HG02623 (cell line): Measurements from ENCODE around the gene PGM3.
A peak's percentile ranks its signal among the peaks of the same experiment; 100 is the strongest.
"Not testable (repeated sequence)": the region's sequence is repeated elsewhere in the genome, so short reads cannot be mapped to it uniquely, and the experiment has no call there.

Experiments used
- ATAC-seq: cut with Tn5 transposase; IDR thresholded peaks from one replicate; pipeline ENCODE4 v1.9.1; 2021; ENCODE audit warnings: moderate library complexity; ENCODE audit not compliant: unreplicated experiment

The PGM3 gene, protein sequence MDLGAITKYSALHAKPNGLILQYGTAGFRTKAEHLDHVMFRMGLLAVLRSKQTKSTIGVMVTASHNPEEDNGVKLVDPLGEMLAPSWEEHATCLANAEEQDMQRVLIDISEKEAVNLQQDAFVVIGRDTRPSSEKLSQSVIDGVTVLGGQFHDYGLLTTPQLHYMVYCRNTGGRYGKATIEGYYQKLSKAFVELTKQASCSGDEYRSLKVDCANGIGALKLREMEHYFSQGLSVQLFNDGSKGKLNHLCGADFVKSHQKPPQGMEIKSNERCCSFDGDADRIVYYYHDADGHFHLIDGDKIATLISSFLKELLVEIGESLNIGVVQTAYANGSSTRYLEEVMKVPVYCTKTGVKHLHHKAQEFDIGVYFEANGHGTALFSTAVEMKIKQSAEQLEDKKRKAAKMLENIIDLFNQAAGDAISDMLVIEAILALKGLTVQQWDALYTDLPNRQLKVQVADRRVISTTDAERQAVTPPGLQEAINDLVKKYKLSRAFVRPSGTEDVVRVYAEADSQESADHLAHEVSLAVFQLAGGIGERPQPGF

DNA sequence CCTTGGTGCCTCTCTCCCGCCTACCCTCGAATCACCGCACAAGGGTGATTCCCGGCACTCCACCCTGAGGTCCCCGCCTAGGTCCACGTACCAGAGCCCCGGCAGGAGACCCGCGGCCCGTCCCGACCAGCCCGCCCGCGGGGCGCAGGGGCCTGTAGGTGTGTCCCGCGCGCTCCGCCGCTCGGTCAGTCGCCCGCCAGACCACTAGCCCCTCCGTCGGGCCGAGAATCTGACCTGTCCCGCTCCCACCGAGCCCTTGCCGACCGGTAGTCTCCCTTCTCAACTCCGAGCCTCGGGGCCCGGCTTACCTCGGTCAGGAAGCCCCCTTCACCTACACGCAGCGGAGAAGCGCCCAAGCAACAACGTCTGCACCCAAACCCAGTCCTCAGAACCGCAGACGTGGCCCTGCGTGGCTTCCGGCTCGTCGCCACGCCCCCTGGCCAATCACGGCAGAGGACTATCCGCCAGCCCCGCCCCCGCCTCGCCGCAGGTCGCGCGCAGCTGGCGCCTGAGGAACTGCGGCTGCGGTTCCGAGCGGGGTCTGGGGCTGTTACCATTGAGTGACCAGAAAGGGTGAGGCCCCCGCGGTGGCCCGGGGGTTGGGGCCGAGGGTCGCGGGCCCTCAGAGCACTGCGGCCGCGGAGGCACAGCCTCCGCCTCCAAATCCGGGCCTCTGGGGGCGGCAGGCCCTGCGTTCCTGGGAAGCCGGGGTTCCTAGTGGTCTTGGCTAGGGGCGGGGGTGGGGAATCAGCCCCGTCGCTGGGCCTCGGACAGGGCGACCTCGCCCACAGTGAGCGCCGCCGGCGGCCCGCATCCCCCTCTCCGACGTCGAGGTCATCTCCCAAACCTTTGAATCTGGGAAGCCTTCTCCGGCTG lies at the start of gene PGM3, which contains the start of gene RWDD2A:
PGM3 (minus strand) TSS at position 395 of the 876 bp plus-strand sequence. CDS start 2,253 bp downstream, outside the sequence.
RWDD2A (plus strand) TSS at position 487 of the 876 bp plus-strand sequence. CDS start 1,095 bp downstream, outside the sequence.
- ATAC-seq, result peak; percentile 98

DNA sequence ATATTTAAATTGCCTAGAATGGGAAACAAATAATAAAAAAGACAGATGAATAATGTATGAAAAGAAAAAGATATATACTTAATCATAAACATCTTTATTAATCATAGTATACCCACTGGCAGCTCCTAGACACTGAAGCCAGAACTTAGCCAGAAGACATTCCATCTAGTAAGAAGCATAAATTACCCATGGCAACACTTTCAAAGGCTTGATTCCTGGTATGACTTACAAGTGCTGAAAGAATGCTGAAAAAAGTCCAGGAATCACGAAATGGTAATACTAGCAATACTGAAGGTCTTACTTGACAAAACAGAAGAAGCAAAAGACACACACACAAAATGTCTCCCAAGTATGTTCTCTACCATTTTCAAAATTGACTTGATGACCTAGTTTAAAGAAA lies 38.1 kb upstream of the PGM3 start:
- no peak for ATAC-seq

DNA sequence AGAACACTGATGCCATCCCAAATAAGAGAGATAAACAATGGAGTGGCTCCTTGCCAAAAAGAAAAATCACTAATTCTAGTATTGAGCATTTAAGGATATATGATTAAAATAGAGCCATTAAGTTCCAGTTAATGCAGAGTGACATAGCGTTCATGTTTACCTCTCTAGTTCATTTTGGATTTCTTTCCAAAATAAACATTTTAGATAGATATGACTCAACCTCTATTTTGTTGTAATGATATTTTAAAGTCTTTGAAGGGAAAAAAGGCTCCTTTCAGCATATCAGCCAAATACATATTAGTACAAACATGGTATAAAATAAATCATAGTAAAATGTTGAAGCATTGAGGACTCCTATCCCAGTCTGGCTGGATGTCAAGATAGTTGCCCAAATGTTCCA lies 33.5 kb upstream of the PGM3 start:
- no peak for ATAC-seq

DNA sequence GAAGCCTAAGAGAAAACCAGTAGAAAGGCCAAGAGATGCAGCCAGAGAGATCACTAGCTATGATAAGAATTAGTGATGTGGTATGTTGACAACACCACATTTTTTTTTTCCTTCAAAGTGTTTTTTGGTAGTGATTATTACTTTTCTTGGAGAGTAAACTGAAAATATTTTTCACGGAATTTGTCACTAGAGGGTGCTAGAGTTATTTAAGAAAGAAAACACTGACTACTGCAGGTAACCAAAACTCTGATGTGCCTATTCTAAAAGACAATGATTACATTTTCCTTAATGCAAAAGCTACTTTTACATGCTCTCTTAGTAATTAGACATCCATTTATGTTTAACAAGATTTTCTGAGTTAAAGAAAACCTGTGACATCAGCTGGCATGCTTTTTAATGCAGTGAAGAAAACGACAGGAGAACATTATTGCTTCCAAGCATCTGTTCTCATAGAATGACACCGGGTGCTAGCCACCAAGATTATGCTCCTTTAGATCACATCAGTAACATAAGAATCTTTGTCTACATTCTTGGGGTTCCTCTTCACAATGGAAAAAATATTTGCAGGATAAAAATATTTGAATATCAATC lies 28.9 kb upstream of the PGM3 start:
- no peak for ATAC-seq

DNA sequence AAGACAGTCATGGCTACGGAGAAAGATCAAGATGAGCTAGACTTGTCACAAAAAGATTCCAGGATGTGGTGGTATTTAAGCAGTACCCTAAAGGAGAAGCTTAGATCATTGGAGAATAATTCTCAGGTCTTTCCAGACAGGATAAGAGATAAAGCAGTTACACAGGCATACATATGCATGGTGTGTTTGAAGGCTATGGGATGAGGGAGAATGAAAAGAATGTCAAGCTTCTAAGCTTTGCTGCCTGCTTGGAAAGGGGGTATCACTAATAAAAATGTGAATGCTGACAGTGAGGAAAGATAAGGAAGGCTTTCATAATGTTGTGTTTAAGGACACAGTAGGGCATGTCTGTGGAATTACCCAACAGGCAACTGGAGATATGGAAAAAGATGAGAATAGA lies 28.2 kb upstream of the PGM3 start:
- ATAC-seq, result no peak

DNA sequence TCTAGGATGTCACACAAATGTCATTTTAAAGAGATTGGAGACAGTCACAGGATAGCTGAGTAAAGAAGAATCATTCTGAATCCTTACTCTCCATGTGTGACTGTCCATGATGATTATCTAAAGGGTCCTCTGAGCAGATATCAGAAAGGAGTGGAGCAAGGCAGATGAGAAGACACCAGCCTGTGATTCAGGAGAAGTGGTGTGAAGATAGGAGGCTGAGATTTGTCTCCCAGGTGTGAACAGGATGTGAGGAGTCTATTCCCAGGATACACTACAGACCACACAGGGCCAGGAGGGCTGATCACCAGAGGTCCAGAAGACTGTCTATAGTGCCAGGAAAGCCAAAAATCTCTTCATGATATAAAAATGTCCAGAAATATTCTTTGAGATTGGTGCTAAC lies 27.1 kb upstream of the PGM3 start:
- no peak for ATAC-seq

DNA sequence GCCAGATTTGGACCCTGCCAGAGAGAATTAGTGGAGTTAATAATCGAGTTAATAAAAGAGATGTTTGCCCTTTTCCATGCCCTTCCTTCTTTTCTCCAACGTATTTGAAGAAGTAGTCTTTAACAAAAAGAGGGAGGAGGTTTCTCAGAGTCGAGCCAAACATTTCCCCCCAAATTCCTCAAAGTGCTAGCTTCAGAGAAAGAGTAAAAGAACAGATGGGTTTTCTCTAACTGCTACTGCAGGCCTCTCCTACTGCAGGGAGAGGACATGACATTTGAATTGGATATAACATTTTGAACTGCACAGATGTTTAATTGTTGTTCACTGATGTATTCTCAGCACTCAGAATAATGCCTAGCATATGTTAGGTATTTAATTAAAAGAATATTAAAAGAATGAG lies 25.6 kb upstream of the PGM3 start:
- ATAC-seq, result no peak

DNA sequence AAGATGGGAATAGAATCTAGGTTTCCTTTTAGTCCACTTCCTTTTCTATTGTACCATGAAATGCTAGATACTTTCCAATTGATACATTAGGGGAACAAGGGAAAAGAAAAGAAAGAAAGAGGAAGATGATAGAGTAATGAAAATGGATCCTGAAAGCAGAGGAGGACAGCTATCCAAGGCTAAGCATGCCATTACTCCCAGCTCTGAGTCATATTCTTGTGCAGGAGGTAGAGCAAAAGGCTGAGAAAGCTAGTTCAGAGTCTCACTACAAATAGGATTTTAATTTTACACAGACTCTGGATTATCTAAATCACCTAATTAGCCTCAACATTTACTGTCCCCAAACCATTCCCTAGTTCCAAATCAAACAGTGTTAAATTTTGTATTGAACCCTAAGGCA lies 23.7 kb upstream of the PGM3 start:
- no peak for ATAC-seq

DNA sequence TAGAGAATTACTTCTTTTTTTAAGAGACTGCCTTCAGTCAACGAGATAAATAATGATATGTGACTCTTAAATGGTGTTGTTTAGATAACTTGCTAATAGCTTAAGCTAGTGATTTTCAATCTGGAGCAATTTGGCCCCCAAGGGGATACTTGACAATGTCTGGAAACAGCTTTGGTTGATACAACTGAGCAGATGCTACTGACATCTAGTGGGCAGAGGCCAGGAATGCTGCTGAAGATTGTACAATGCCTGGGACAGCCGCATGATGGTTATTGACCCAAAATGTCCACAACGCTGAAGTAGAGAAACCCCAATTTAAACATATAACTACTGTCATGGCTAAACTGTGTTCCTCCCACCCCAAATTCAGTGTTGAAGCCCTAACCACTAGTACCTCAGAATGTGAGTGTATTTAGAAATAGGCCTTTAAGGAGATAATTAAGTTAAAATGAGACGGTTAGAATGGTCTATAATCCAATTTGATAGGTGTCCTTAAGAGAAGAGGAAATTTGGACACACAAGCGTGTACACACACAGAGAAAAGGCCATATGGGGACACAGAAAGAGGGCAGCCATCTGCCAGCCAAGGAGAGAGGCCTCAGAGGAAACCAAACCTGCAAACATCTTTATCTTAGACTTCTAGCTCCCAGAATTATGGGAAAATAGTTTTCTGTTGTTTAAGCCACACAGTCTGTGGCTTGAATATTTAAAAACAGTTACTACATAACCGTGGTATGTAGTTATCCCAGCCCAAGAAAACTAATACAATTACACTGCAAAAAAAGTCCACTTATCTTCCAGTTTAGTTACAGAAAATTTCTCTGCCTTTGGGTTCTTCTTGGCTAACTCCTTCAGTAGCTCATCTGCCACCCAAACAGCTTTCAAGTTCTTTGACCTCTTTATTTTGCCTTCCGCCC lies 22.3 kb upstream of the PGM3 start:
- ATAC-seq, result peak; percentile 99

DNA sequence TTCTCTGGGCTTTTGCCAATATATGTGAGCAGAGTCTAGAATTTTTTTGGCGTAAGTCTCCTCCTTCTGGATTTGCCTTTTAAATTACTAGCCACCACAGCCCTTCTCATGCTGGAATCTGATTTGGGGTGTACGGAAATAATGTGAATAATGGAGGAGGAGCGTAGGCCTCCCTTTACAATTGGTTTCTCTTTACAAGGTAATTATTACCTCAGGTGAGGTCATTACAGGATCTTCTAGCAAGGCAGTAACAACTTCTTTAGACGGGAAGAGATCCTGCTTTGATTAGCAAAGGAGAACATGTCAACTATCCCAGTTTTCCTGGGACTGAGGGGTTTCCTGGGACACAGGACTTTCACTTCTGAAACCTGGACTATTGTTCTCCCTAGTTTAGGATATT lies 9.0 kb upstream of the PGM3 start:
- no peak for ATAC-seq

DNA sequence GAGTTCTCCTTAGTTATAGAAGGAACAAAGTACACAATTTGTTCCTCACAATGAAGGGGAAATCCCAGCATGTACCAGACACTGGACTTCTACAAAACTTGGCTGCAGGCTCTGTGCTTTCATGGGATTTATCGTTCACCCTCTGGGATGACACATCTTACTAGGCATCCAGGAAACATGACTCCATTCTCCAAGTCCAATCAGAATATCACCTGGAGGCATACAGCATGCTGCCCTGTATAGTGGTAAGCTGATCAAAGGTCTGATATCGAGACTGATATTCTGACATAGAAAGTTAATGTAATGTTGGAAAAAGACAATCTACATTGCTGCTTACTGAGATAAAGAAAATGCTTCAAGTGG lies 6.8 kb upstream of the PGM3 start:
- ATAC-seq, result no peak

DNA sequence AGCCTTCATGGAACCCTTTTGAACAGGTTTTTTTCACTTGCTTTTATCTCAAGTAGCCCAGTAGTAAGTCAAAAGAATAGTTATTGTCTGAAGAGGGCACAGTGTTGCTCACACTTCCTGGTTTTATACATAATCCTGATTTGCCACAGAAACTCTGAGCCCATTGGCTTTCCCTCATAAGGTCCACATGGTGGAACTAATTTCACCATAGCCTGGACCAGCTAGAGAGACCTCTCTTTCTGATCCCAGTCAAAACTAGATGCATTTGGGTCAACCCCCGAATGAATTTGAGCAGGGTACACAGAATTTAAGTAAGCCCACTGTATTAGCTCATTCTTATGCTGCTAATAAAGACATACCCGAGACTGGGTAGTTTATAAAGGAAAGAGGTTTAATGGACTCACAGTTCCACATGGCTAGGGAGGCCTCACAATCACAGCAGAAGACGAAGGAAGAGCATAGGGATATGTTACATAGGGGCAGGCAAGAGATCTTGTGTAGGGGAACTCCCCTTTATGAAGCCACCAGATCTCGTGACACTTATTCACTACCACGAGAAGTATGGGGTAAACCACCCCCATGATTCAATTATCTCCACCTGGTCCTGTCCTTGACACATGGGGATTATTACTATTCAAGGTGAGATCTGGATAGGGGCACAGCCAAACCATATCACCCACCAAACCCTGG lies 6.3 kb upstream of the PGM3 start:
- ATAC-seq, result peak; percentile 51

DNA sequence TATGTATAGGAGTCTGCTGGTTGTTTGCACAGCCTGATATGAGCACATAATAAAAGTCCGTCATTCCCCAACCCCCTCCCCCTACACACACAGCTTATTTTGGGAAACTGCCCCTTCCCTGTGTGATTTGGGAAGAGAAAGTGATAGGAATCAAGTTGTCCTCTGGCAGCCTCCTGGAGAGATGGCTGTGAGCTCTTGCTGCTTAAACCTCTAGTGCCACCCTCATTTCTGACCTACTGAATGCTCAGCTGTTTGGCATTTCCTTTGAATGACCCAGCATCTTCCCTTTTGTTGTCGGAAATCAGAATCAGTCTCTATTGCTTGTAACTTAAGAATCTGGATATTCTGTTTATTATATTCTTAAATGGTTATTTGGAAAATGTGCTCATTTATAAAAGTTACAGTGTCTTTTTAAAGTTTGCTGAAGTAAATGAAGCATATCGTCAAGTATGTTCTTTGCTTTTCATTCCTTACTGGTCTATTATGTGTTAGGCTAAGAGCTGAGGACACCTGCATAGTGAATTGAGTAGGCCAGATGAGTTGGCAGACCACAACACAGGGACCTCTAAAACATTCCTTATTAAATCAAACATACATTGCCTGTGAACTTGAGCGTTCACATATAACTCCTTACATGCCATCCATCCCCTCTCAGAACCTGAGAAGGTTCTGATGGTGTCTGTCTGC lies 5.6 kb upstream of the PGM3 start:
- no peak for ATAC-seq

DNA sequence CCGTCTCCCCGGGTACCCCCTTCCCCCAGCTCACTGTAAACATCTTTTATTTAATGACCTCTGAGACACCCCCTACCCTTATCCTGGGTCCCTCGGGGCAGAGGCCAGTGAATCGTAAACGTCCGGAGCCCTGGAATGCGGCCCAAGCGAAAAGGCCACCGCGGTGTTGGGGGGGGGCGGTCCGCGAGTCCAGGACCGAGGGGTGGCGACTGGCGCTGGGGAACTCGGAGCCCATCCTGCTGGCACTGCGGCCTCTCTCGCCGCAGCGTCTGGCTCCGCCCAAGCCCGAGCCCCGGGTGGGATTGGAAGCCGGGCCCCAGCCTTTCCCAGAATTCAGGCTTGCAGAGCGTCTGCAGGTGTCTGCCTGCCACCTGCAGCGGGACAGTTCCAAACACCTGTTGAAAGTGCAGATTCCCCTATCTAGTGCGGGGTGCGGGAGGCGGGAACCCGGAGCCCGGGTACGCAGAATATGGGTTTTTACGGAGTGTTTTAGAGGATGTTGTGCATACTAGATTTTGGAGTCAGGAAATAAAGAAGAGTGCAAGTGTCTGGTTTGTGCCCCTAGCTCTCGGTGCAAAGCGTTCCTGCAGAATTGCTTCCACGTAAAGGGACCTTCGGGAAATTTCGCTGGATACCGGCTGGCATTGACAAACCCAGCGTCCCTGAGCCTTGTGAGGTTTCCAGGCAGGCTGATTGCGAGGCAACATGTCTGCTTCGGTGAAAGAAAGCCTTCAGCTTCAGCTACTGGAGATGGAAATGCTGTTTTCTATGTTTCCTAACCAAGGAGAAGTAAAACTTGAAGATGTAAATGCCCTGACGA lies 892 bp upstream of the PGM3 start:
- ATAC-seq, result peak; percentile 8

DNA sequence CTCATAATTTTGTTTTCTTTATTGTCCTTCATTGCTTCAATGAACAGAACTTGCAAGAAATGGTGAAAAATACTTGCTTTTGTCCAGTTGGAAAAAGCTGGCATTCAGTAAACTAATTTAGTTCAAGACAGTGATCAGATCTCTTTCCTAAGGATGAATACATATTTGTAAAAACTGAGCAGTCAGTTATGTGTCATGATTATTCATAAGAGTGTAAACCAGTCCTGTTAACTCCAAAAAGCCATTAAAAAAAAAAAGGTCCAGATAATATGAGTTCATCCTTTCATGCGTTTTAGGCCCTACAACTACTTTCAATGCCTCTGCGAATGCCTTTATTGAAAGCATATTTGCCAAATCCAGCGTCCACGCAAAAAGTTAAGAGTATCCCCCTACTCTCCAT lies 609 bp downstream of the PGM3 start:
- ATAC-seq, result no peak

DNA sequence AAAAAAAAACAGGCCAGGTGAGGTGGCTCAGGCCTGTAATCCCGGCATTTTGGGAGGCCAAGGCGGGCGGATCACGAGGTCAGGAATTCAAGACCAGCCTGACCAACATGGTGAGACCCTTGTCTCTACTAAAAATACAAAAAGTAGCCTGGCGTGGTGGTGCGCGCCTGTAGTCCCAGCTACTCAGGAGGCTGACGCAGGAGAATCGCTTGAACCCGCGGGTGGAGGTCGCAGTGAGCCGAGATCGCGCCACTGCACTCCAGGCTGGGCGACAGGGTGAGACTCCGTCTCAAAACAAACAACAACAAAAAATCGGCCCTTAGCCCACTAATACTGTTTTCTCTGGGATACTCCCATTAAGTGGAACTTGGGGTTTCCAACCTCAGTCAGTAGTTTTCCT lies 1.1 kb downstream of the PGM3 start:
- not testable (repeated sequence) for ATAC-seq

DNA sequence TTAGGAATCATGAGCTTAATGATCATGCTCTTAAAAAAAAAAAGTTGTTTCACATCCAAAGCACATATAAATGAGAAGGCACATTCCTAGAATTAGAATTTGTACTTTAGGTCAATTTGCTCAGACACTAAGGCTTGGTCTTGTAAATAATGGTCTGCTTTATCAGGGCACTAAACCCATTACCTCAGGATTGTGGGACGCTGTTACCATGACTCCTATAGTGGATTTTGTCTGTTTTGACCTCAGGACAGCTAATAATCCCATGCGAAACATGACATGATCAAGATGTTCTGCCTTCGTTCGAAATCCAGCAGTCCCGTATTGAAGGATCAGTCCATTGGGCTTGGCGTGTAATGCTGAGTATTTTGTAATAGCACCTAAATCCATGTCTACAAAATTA lies 2.4 kb downstream of the PGM3 start:
- no peak for ATAC-seq

DNA sequence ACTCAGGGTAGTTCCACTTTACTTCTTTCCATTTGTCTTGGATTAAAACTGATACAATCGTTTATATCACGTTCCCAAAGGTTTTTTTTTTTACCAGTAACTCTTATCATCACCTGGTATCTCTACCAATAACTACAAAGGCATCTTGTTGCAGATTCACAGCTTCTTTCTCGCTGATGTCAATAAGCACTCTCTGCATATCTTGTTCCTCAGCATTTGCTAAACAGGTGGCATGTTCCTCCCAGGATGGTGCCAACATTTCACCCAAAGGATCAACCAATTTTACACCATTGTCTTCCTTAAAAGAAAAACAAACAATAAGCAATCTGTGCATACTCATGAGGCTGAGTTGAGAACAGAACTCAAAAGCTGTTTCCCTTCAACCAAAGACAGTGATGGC lies 4.6 kb downstream of the PGM3 start:
- no peak for ATAC-seq
